Activated gamma-delta T cell treated with Interleukin-2 at 50 U/mL for 16 hours (primary cell): Measurements from ENCODE around the gene ETFA.
A peak's percentile ranks its signal among the peaks of the same experiment; 100 is the strongest.

Source experiments
- DNase-seq: peaks from one replicate; pipeline ENCODE4 v3.0.0-alpha.2; 2020

The ETFA gene

GRCh38 chr15:76311100-76311953 is at the start of gene ETFA:
Gene ETFA, minus strand, starts transcription at chr15:76311469. Its CDS starts 81 bp downstream, at chr15:76311388.
- DNase-seq = peak; percentile 83

- no peak for DNase-seq
Measured at GRCh38 chr15:76360416-76360815, 49.1 kb upstream of the ETFA start.

GRCh38 chr15:76359152-76359551 is 47.9 kb upstream of the ETFA start:
- no peak for DNase-seq

- no peak for DNase-seq
Measured at GRCh38 chr15:76358453-76358852, 47.2 kb upstream of the ETFA start.

GRCh38 chr15:76354823-76355440 is 43.7 kb upstream of the ETFA start:
- DNase-seq = no peak

- no peak for DNase-seq
Measured at GRCh38 chr15:76353903-76354302, 42.6 kb upstream of the ETFA start.

- no peak for DNase-seq
Measured at GRCh38 chr15:76353023-76353577, 41.8 kb upstream of the ETFA start.

- DNase-seq = no peak
Measured at GRCh38 chr15:76349301-76350070, 38.2 kb upstream of the ETFA start.

GRCh38 chr15:76347482-76348055 is 36.3 kb upstream of the ETFA start:
- no peak for DNase-seq

- no peak for DNase-seq
Measured at GRCh38 chr15:76346669-76347481, 35.6 kb upstream of the ETFA start.

- DNase-seq = no peak
Measured at GRCh38 chr15:76345880-76346668, 34.8 kb upstream of the ETFA start.

GRCh38 chr15:76345583-76345879 is 34.3 kb upstream of the ETFA start:
- DNase-seq = no peak

- DNase-seq = no peak
Measured at GRCh38 chr15:76344893-76345582, 33.8 kb upstream of the ETFA start.

- DNase-seq = no peak
Measured at GRCh38 chr15:76343313-76343996, 32.2 kb upstream of the ETFA start.

GRCh38 chr15:76342382-76343201 is 31.3 kb upstream of the ETFA start:
- no peak for DNase-seq

GRCh38 chr15:76342058-76342381 is 30.8 kb upstream of the ETFA start:
- no peak for DNase-seq

- no peak for DNase-seq
Measured at GRCh38 chr15:76341366-76342057, 30.2 kb upstream of the ETFA start.

GRCh38 chr15:76340803-76341365 is 29.6 kb upstream of the ETFA start:
- no peak for DNase-seq
